ENCODE data around the gene ZNF511. TPM values are rescaled to one million over a fixed set of nuclear protein-coding genes. Genes with fewer than 3 reads are reported as not detected.

ZNF511 gene
- total RNA-seq, 2 experiments from 2014 or later: 38.1 to 40.9 TPM

GRCh38 chr10:133282846-133283390, 25.8 kb upstream of the ZNF511 start:
- Mint-ChIP-seq H3K4me1 (ENCODE audit: low read depth) (peaks cover 20% of the 10 kb centered on the region), H3K9me3 (no peaks in the 10 kb centered on the region), H3K4me3 (no peak overlapping the region), H3K27ac (no peak overlapping the region), H3K27me3 (no peaks in the 10 kb centered on the region), H3K36me3 (ENCODE audit: low read depth) (peaks cover 69% of the 10 kb centered on the region)
- POLR2A ChIA-PET: no interaction called here
- no peaks in the 10 kb centered on the region for H3K9me3 ChIP-seq (ENCODE audit: control insufficient read depth in 1 of 2, insufficient read depth in 1 of 2, low read length in 2 of 2)
- no peaks in the 10 kb centered on the region for H3K27me3 ChIP-seq (ENCODE audit: control insufficient read depth in 1 of 2, insufficient read depth in 2 of 2, low read length in 2 of 2)
- CTCF ChIA-PET: no interaction called here
- peaks cover 56% of the 10 kb centered on the region for H3K36me3 ChIP-seq (ENCODE audit: insufficient read depth, low read length)
- DNase-seq: no peak
- intact Hi-C loops (cut with DNase I, micrococcal nuclease): no loop called here
- H3K4me3 ChIP-seq (ENCODE audit: low read length): no peak overlapping the region
- TF ChIP-seq CTCF (IDR thresholded peaks at IDR 0.05): no peak
- ATAC-seq (ENCODE audit: poor library complexity): no peak
- peaks cover 27% of the 10 kb centered on the region for H3K4me1 ChIP-seq (ENCODE audit: insufficient read depth, low read length)
- H3K27ac ChIP-seq (ENCODE audit: low read depth in 1 of 2, low read length in 2 of 2): no peak overlapping the region

GRCh38 chr10:133283931-133284330, 24.8 kb upstream of the ZNF511 start:
- H3K9me3 Mint-ChIP-seq: no peaks in the 10 kb centered on the region

GRCh38 chr10:133285217-133285616, 23.5 kb upstream of the ZNF511 start:
- Histone ChIP-seq H3K27ac (ENCODE audit: low read depth in 1 of 2, low read length in 2 of 2) (no peak overlapping the region), H3K36me3 (ENCODE audit: insufficient read depth, low read length) (peaks cover 75% of the 10 kb centered on the region), H3K9me3 (ENCODE audit: control insufficient read depth in 1 of 2, insufficient read depth in 1 of 2, low read length in 2 of 2) (no peaks in the 10 kb centered on the region), H3K4me1 (ENCODE audit: insufficient read depth, low read length) (peaks cover 4% of the 10 kb centered on the region), H3K4me3 (ENCODE audit: low read length) (no peak overlapping the region), H3K27me3 (ENCODE audit: control insufficient read depth in 1 of 2, insufficient read depth in 2 of 2, low read length in 2 of 2) (no peaks in the 10 kb centered on the region)
- H3K9me3 Mint-ChIP-seq: no peaks in the 10 kb centered on the region
- H3K4me1 Mint-ChIP-seq (ENCODE audit: low read depth): no peaks in the 10 kb centered on the region
- H3K4me3 Mint-ChIP-seq: no peak overlapping the region
- TF ChIP-seq CTCF (IDR thresholded peaks at IDR 0.05): no peak
- ATAC-seq (ENCODE audit: poor library complexity) (no peak), DNase-seq (no peak)
- peaks cover 74% of the 10 kb centered on the region for H3K36me3 Mint-ChIP-seq (ENCODE audit: low read depth)
- ChIA-PET CTCF (no interaction called here), POLR2A (no interaction called here)
- H3K27me3 Mint-ChIP-seq: no peaks in the 10 kb centered on the region
- intact Hi-C loops (cut with DNase I, micrococcal nuclease): no loop called here
- H3K27ac Mint-ChIP-seq: no peak overlapping the region

More at GRCh38 chr10:133283931-133284330, 24.8 kb upstream of the ZNF511 start:
- POLR2A ChIA-PET: no interaction called here
- TF ChIP-seq CTCF (IDR thresholded peaks at IDR 0.05): no peak
- no peak overlapping the region for H3K27ac ChIP-seq (ENCODE audit: low read depth in 1 of 2, low read length in 2 of 2)
- peaks cover 17% of the 10 kb centered on the region for H3K4me1 ChIP-seq (ENCODE audit: insufficient read depth, low read length)
- no peak overlapping the region for H3K4me3 ChIP-seq (ENCODE audit: low read length)
- CTCF ChIA-PET: no interaction called here
- no peaks in the 10 kb centered on the region for H3K27me3 ChIP-seq (ENCODE audit: control insufficient read depth in 1 of 2, insufficient read depth in 2 of 2, low read length in 2 of 2)
- DNase-seq: no peak
- Mint-ChIP-seq H3K27ac (no peak overlapping the region), H3K4me1 (ENCODE audit: low read depth) (peaks cover 9% of the 10 kb centered on the region), H3K4me3 (no peak overlapping the region), H3K36me3 (ENCODE audit: low read depth) (peaks cover 73% of the 10 kb centered on the region), H3K27me3 (no peaks in the 10 kb centered on the region)
- intact Hi-C loops (cut with DNase I, micrococcal nuclease): no loop called here
- no peaks in the 10 kb centered on the region for H3K9me3 ChIP-seq (ENCODE audit: control insufficient read depth in 1 of 2, insufficient read depth in 1 of 2, low read length in 2 of 2)
- H3K36me3 ChIP-seq (ENCODE audit: insufficient read depth, low read length): peaks cover 65% of the 10 kb centered on the region
- ATAC-seq (ENCODE audit: poor library complexity): no peak

Measured in CD4-positive, alpha-beta T cell (primary cell).